T-helper 1 cell (primary cell): ENCODE data around the gene SCN2A.

ENCODE experiments used
- DNase-seq, 5 donors: peaks; one replicate each; pipeline ENCODE4 v3.0.0-alpha.2; 2012 to 2020

SCN2A gene

DNA sequence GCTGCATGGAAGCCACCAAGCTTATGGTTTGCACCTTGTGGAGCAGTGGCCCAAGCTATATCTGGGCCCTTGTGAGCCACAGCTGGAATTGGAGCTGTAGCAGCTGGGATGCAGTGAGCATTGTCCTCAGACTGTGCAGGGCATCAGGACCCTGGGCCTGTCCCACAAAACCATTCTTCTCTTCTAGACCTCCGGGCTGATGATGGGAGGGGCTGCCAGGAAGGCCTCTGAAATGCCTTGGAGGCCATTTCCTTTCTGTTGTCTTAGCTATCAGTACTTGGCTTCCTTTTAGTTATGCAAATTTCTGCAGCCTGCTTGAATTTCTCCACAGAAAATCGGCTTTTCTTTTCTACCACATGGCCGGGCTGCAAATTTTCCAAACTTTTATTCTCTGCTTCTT is 183.9 kb downstream of the SCN2A start:
- no peak for DNase-seq

DNA sequence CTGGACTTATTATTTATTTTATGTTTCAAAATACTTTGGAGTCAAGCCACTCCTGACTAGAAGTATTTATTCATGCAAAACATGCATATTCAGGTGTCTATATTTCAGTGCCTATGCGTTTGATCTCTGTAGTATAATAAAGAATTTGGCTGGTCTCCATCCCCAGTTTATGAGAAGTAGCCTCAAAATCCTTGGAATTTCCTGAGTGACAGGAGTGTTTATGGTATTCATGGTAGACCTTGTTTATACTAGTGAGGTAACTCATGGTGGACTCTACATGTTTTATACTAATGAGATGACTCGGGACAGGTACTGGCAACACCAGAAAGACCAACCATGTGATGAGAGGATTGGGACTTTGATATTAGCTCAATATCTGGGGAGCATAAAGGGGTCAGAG is 186.3 kb downstream of the SCN2A start:
- DNase-seq = no peak

DNA sequence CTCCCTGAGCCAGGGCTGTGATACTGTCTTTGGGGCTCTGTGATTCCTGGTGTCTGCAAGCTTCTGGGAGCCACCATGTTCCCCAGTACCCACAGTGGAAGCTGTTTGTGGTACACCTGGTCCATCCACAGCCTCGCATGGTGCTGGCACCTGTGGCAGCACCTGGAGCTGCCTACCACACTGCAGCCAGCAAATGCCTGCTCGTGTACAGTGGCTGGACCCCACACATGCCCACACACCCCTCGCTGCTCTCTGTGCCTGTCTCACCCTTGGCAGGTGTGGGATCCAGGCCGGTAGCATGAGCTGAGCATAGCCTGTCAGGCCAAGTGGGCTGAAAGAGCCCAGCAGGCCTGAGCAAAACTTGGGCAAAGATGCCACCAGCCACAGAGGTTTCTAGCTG is 188.5 kb downstream of the SCN2A start:
- DNase-seq = no peak

DNA sequence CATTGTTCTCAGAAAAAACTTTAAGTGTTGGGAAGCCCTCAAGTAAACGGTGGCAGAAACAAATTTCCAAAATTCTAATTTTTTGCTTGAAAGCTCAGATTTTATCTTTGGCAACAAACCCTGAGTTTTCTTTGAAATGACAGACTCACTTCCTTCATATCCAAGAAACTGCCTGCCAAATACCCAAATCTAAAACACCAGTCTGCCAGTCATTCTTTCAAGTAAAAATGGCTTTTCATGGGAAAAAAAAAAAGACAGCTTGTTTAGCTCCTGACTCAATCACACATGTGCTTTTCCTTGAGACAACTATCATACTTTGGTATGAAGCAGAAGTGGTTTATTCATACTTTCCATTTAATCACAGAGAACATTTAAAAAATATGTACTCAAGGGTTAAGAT is 189.7 kb downstream of the SCN2A start:
- no peak for DNase-seq

DNA sequence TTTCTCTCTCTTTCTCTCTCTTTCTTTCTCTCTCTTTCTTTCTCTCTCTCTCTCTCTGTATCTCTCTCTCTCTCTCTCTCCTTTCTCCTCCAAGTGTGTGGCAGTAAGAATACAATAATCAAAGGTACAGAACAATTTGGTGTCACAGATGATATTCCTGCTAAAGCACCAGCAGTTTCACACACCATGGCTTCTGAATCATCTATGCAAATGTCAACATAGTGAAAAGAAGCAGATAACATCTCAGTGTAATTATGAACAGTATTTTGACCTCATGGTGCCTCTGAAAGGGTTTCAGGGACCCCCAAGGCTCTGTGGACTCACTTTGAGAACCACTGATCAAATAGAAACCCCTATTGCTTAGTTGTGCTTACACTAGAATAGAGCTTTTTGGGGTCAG is 191.8 kb downstream of the SCN2A start:
- DNase-seq = no peak

DNA sequence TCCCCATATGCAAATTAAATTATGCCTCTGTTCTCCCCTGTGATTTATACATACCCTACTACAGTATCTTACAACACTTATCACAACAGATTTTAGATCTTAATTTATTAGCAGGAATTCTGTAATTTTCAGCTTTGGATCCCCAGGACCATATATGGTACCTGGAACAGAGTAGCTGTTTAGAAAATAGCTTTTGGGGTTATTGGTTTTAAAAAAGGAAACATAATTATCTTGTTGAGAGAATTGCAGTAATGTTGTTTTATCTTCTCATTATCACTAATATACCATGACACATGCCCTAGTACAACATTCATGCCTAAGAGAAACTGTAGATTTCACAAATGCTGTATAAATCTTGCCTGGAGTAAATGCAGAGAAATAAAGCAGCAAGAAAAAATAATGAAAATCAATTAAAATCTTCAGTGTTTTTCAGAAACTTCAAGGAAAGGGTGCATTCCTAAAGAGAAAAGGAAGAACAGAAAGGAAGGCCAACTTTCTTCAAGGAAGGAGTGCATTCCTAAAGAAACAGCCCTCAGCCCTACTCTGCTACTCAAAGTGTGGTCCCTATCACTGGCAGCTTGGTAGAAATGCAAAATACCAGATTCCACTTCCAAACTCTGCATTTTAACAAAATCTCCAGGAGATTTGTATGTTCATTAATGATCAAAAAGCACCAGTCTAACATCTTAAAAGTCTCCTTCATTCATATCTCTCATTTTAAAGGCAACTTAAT is 193.2 kb downstream of the SCN2A start:
- no peak for DNase-seq

DNA sequence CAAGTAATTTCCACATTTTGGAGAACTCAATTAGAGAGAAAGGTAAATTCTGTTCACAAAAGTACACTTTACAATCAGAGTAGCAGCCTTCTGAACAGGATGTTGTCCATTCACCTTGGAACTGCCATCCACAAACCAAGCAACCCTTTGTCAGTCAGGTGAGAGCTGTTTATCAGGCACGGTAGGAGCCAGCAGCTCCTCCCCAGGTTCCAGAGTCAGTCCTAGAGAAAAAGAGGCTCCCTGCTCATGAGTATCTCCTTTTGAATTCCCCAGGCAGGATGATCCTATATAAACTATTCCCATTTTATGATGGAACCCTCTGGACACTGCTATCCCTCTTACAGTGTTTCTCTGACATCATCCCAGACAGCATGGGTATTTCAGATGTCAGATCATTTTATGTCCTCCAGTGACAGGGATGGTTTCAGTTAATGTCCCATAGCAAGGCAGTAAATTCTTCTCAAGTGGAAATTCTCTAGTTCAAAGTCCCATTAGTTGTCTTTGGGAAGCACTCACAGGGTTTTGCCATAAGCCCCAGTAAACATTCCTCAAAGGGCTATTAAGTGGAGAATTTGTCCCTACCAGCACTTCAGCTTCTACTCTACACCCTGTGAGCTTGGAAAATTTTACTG is 195.8 kb downstream of the SCN2A start:
- no peak for DNase-seq

DNA sequence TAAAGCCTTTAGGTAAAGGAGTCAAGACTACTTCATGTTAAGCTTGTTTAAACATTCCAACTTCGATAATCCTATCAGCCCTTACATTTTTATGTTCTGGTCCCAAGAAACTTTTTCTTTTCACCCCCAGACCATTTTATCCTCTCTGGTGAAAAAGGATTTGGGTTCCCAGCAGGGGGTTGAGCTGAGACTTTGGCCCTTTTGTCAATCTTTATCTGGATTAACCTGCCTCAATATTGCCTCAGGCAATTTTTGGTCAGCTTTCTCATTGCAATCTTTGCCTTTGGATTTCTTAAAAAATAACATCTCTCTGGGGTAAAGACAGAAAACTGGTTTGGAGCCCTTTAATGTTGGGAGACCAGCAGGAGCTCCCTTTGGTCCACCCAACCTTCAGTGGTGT is 196.4 kb downstream of the SCN2A start:
- DNase-seq = no peak

DNA sequence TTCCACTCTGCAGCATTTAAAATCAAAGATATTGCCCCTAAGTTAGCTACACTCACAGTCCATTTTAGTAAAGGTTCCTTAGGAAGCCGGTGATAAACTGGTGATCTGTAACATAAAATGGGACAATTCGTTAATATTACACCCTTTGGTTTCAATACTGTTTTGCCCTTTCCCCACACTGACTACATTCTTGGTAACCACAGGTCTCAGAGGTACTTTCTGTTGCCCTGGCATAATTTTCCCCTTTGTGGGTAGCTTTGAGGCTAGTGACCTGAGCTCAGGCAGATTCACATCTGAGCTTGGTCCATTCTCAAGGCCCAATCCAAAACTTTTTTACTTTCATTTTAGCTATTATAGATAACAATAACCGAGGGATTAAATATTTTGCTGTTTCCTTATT is 197.3 kb downstream of the SCN2A start:
- no peak for DNase-seq

DNA sequence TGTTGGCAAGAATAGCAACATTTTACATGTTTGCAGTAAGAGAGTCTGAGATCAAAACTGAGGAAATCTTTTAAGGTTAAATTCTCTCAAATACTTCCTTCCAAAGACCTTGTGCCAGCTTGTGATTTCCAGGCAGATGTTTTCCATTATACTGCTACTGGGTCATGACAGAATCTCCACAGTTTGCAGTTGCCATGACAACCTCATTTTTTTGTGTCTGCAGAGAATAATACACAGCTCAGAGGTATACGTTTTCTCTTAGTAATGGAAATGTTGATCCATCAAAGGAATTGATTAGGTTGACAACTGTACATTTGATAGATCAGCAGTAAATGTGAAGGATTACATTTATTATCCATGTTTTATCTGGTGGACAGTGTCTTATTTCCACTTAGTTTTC is 201.2 kb downstream of the SCN2A start:
- no peak for DNase-seq
